GM12891 (cell line): ENCODE results near the gene MPP3.

Experiments used
- POLR2A ChIP-seq: IDR thresholded peaks from 2 replicates; pipeline ENCODE4 v1.6.1; 2011; ENCODE audit warnings: low read depth, low read length, control low read depth
- POLR2AphosphoS5 ChIP-seq: IDR thresholded peaks from 2 replicates; pipeline ENCODE4 v1.6.1; 2011; ENCODE audit warnings: low read depth, low read length, control low read depth
- TAF1 ChIP-seq: IDR thresholded peaks from 2 replicates; pipeline ENCODE4 v1.6.1; 2011; ENCODE audit warnings: low read depth, low read length, control low read depth

DNA sequence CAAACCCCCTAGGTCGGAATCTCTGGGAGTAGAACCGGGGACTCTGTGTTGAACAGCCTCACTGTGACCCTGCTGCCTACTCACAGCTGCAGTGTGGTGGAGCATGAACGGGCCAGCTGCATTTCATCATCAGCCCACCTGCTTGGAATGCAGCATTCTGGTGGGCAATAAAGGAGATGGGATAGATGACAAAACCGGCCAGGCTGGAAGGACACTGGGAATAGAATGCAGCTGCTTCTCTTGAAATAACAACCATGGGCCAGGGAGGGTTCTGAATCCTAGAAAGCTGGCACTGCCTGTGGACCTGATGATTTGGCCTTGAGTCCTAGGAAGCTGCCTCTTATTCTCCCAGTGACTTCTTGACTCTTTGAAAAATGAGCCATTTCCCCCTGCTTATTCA, 29.2 kb downstream of the MPP3 start:
- TF ChIP-seq POLR2AphosphoS5, result no peak
- TF ChIP-seq POLR2A, result no peak
- no peak for TF ChIP-seq TAF1
